KMS-11 (cell line): Measurements from ENCODE around the gene RRH.
"Not testable (repeated sequence)": the region's sequence is repeated elsewhere in the genome, so short reads cannot be mapped to it uniquely, and the experiment has no call there.

Experiments
- H2AFZ ChIP-seq: fragments of 200-600 bp; sonication (generic); 2 replicates; pipeline ENCODE4 v1.6.1; 2016; ENCODE audit warnings: antibody characterized with exemption, mixed run types, low read depth
- H3K27ac ChIP-seq: fragments of 200-600 bp; sonication (generic); 2 replicates; pipeline ENCODE4 v1.6.1; 2016; ENCODE audit warnings: mild to moderate bottlenecking, mixed run types
- H3K27me3 ChIP-seq: fragments of 200-600 bp; sonication (generic); 2 replicates; pipeline ENCODE4 v1.6.1; 2017; ENCODE audit warnings: mild to moderate bottlenecking, low read depth, mixed run types, moderate library complexity; ENCODE audit not compliant: insufficient read depth
- H3K36me3 ChIP-seq: fragments of 200-600 bp; sonication (generic); 2 replicates; pipeline ENCODE4 v1.6.1; 2017; ENCODE audit warnings: mild to moderate bottlenecking, mixed run types; ENCODE audit not compliant: insufficient read depth
- H3K4me1 ChIP-seq: fragments of 200-600 bp; sonication (generic); 2 replicates; pipeline ENCODE4 v1.6.1; 2016; ENCODE audit warnings: mild to moderate bottlenecking, low read depth, mixed run types; ENCODE audit not compliant: poor library complexity, severe bottlenecking
- H3K4me2 ChIP-seq: fragments of 200-600 bp; sonication (generic); 2 replicates; pipeline ENCODE4 v1.7.0; 2016; ENCODE audit warnings: mild to moderate bottlenecking, mixed run types
- H3K4me3 ChIP-seq: fragments of 200-600 bp; sonication (generic); IDR thresholded peaks from 2 replicates; pipeline ENCODE4 v1.6.1; 2017; ENCODE audit warnings: low read depth, low read length, mixed read lengths; ENCODE audit not compliant: insufficient read depth
- H3K79me2 ChIP-seq: fragments of 200-600 bp; sonication (generic); 2 replicates; pipeline ENCODE4 v1.6.1; 2016; ENCODE audit warnings: low read depth, mixed run types; ENCODE audit not compliant: insufficient read depth
- H3K9ac ChIP-seq: fragments of 200-600 bp; sonication (generic); 2 replicates; pipeline ENCODE4 v1.6.1; 2016; ENCODE audit warnings: mild to moderate bottlenecking, mixed run types
- H4K20me1 ChIP-seq: fragments of 200-600 bp; sonication (generic); 2 replicates; pipeline ENCODE4 v1.6.1; 2016; ENCODE audit warnings: mild to moderate bottlenecking, mixed run types; ENCODE audit not compliant: insufficient read depth
- TF ChIP-seq, protein P1 (sequence below): fragments of 200-600 bp; sonication (generic); conservative IDR thresholded peaks from 2 replicates; pipeline ENCODE4 v1.6.1; 2017; ENCODE audit warnings: low read depth, mild to moderate bottlenecking, antibody characterized with exemption, low read length, moderate library complexity, mixed read lengths

The RRH gene, protein sequence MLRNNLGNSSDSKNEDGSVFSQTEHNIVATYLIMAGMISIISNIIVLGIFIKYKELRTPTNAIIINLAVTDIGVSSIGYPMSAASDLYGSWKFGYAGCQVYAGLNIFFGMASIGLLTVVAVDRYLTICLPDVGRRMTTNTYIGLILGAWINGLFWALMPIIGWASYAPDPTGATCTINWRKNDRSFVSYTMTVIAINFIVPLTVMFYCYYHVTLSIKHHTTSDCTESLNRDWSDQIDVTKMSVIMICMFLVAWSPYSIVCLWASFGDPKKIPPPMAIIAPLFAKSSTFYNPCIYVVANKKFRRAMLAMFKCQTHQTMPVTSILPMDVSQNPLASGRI

DNA sequence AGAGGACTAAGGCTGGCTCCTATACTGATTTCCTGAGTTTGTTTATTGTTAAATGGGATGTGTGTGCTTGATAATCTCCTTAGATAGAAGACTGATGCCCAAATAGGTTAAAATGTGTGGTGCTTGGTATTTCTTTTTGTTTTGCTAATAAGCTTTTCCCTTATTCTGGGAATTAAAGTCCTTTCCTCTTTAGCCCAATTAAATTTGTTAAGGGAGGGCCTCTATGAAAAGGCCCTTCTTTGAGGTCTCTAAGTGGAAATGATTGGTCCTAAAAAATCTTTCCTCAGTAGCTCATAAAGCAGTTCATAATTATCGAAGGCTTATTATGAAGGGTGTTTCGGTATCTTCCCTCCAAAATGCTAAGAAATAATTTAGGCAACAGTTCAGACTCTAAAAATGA lies at the start of gene RRH:
Gene RRH, plus strand, starts transcription at position 301 of the 400 bp plus-strand sequence. Its CDS starts 56 bp downstream, at position 357.
- no peaks in the 10 kb centered on the region for H3K4me1 ChIP-seq
- H3K79me2 ChIP-seq, result no peaks in the 10 kb centered on the region
- H3K4me3 ChIP-seq, result no peak within 1 kb of the TSS
- no peaks in the 10 kb centered on the region for H3K36me3 ChIP-seq
- no peaks in the 10 kb centered on the region for H3K27me3 ChIP-seq
- H3K27ac ChIP-seq, result no peak within 1 kb of the TSS
- TF ChIP-seq, protein P1, sequence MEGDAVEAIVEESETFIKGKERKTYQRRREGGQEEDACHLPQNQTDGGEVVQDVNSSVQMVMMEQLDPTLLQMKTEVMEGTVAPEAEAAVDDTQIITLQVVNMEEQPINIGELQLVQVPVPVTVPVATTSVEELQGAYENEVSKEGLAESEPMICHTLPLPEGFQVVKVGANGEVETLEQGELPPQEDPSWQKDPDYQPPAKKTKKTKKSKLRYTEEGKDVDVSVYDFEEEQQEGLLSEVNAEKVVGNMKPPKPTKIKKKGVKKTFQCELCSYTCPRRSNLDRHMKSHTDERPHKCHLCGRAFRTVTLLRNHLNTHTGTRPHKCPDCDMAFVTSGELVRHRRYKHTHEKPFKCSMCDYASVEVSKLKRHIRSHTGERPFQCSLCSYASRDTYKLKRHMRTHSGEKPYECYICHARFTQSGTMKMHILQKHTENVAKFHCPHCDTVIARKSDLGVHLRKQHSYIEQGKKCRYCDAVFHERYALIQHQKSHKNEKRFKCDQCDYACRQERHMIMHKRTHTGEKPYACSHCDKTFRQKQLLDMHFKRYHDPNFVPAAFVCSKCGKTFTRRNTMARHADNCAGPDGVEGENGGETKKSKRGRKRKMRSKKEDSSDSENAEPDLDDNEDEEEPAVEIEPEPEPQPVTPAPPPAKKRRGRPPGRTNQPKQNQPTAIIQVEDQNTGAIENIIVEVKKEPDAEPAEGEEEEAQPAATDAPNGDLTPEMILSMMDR, result no peak
- no peaks in the 10 kb centered on the region for H4K20me1 ChIP-seq
- H3K4me2 ChIP-seq, result no peak within 1 kb of the TSS
- no peak within 1 kb of the TSS for H3K9ac ChIP-seq
- H2AFZ ChIP-seq, result no peak within 1 kb of the TSS

DNA sequence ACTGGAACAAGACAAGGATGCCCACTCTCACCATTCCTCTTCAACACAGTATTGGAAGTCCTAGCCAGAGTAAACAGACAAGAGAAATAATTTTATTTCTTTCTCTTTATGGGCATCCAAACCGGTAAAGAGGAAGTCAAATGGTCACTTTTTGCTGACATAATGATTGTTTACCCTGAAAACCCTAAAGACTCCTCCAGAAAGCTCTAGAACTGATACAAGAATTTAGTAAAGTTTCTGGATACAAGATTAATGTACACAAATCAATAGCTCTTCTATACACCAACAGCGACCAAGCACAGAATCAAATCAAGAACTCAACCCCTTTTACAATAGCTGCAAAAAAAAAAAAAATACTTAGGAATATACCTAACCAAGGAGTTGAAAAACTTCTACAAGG lies 45.7 kb upstream of the RRH start:
- not testable (repeated sequence) for H2AFZ ChIP-seq, H3K4me3 ChIP-seq, H3K9ac ChIP-seq, H3K4me2 ChIP-seq, H3K27me3 ChIP-seq, H3K36me3 ChIP-seq, H3K27ac ChIP-seq, H3K4me1 ChIP-seq, H3K79me2 ChIP-seq, H4K20me1 ChIP-seq

DNA sequence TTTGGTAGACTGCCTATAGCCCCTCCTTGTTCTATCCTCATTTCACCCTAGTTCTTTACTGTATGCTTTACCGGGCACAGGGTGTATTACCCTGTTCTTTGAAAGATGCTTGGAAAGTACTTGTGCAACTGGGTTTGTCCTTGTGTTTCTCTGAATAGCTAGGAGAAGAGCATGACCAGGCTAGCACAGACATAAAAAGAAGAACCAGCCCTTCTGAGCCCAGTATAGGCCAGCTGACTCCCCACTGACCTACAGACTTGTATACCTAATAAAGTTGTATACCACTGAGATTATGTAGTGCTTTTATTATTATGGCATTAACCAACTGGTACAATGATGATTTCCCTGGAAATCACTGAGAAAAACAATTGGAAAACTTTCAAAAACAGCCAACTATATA lies 40.9 kb upstream of the RRH start:
- H3K4me2 ChIP-seq, result no peak overlapping the region
- no peak overlapping the region for H2AFZ ChIP-seq
- H3K4me1 ChIP-seq, result no peaks in the 10 kb centered on the region
- no peak overlapping the region for H3K9ac ChIP-seq
- no peaks in the 10 kb centered on the region for H3K36me3 ChIP-seq
- TF ChIP-seq, protein P1, result no peak
- H3K27ac ChIP-seq, result no peak overlapping the region
- no peaks in the 10 kb centered on the region for H3K27me3 ChIP-seq
- no peak overlapping the region for H3K4me3 ChIP-seq
- H4K20me1 ChIP-seq, result no peaks in the 10 kb centered on the region
- H3K79me2 ChIP-seq, result no peaks in the 10 kb centered on the region

GRCh38 chr4:109787807-109788206 lies 40.0 kb upstream of the RRH start:
- H3K36me3 ChIP-seq, result no peaks in the 10 kb centered on the region
- H3K27me3 ChIP-seq, result no peaks in the 10 kb centered on the region
- H3K27ac ChIP-seq, result no peak overlapping the region
- no peak overlapping the region for H3K4me2 ChIP-seq
- H3K4me1 ChIP-seq, result no peaks in the 10 kb centered on the region
- no peaks in the 10 kb centered on the region for H4K20me1 ChIP-seq
- TF ChIP-seq, protein P1, result no peak
- H3K4me3 ChIP-seq, result no peak overlapping the region
- no peak overlapping the region for H2AFZ ChIP-seq
- H3K9ac ChIP-seq, result no peak overlapping the region
- H3K79me2 ChIP-seq, result no peaks in the 10 kb centered on the region

DNA sequence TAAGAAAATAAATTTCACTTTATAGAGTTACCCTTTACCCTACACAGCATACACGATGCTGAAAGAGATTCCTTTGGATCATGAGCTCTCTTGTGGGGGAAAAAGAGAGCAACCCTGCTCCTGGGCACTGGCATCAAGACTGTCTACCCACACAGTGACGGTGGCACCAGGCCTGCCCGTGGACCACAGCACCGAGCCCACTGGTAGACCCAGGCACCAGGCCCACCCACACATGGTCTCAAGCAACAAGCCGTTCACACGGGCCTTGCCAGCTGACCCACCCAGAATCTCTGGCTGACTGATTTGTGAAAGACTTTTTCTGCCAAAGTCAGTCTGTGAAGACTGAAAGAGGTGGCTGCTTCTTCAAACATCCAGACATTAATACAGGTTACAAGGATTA lies 32.7 kb upstream of the RRH start:
- Histone ChIP-seq H3K4me1 (no peaks in the 10 kb centered on the region), H3K4me2 (no peak overlapping the region), H3K79me2 (no peaks in the 10 kb centered on the region), H3K36me3 (no peaks in the 10 kb centered on the region), H4K20me1 (no peaks in the 10 kb centered on the region), H3K27me3 (no peaks in the 10 kb centered on the region), H3K4me3 (no peak overlapping the region), H3K9ac (no peak overlapping the region), H2AFZ (no peak overlapping the region), H3K27ac (no peak overlapping the region)
- TF ChIP-seq, protein P1, result no peak
